SU-DHL-6 (cell line): ENCODE data around the gene KIRREL1.

Experiments used
- CTCF ChIP-seq: fragments of 200-600 bp; sonication (generic); IDR thresholded peaks from one replicate; pipeline ENCODE4 v1.5.1; 2017; ENCODE audit warnings: antibody characterized with exemption, mild to moderate bottlenecking, low read length, moderate library complexity; ENCODE audit not compliant: insufficient read depth, poor library complexity, severe bottlenecking
- EZH2phosphoT487 ChIP-seq: fragments of 200-600 bp; sonication (generic), shearing (Covaris generic); conservative IDR thresholded peaks from 2 replicates; pipeline ENCODE4 v1.6.1; 2018; ENCODE audit warnings: mild to moderate bottlenecking, antibody characterized with exemption, low read length, moderate library complexity, mixed read lengths

GRCh38 chr1:157984469-157984868 lies 9.0 kb upstream of the KIRREL1 start:
- TF ChIP-seq EZH2phosphoT487 (no peak), CTCF (no peak)
